HG03103 (cell line): ENCODE measurements around the gene SERPINA1.

Source experiments
- ATAC-seq: cut with Tn5 transposase; IDR thresholded peaks from one replicate; pipeline ENCODE4 v1.9.1; 2021; ENCODE audit warnings: low read depth; ENCODE audit not compliant: unreplicated experiment

The SERPINA1 gene

DNA sequence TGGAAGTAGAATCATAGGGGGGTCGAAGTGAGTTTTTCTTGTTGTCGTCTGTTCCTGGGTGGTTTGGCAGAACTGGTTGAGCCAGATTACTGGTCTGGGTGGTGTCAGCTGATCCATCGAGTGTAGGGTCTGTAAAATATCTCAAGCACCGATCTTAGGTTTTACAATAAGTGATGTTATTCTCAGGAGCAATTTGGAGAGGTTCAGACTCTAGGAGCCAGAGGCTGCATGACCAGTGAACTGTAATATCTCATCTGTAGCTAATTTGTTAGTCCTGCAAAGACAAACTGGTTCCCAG, 9.7 kb upstream of the SERPINA1 start:
- ATAC-seq = no peak

DNA sequence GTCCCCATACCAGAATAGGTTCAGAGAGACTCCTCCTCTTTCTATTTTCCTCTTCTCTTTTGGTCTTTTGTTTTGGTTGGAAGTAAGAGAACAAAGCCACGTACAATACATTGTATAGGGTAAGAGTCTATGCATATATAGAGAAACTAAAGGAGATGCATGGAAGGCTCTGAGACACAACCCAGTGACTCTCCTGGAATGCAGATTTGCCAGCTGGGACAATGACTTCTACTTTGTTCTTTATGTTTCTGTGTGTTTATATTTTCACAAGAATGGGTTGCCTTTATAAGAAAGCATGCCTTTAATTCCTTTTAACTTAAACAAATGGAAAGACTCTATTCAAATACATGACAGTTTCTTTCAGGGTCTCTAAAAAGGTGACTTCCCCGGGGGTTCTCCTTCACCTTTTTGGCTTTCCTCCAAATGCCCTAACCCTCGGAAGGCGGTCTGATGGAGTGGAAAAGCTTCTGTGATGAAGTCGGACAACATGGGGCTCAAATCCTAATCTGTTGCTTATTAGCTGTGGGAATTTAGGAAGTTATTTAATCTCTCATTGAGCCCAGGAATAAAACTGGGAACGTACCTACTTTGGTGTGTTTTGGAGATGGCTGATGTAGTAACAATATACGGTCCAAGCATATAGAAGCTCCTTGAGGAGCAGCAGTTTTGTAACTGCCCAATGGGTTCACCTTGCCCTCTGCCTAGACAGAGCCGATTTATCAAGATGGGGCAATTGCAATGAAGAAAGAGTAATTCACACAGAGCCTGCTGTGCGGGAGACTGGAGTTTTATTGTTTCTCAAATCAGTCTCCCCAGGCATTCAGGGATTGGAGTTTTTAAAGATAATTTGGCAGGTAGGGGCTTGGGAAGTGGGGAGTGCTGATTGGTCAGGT, 9.1 kb upstream of the SERPINA1 start:
- no peak for ATAC-seq

DNA sequence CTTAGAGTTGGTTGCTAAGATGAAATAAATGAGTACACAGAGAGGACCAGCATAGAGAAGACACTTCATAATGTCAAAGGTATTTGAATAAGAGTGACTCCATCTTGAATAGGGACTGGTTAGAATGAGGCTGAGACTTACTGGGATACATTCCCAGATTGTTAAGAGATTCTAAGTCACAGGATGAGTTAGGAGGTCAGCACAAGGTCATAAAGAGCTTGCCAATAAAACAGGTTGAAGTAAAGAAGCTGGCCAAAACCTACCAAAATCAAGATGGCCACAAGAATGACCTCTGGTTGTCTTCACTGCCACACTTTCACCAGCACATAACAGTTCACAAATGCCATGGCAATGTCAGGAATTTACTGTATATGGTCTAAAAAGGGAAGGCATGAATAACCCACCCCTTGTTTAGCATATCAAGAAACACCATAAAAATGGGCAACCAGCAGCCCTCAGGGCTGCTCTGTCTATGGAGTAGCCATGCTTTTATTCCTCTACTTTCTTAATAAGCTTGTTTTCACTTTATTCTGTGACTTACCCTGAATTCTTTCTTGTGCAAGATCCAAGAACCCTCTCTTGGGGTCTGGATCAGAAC, 8.3 kb upstream of the SERPINA1 start:
- no peak for ATAC-seq

DNA sequence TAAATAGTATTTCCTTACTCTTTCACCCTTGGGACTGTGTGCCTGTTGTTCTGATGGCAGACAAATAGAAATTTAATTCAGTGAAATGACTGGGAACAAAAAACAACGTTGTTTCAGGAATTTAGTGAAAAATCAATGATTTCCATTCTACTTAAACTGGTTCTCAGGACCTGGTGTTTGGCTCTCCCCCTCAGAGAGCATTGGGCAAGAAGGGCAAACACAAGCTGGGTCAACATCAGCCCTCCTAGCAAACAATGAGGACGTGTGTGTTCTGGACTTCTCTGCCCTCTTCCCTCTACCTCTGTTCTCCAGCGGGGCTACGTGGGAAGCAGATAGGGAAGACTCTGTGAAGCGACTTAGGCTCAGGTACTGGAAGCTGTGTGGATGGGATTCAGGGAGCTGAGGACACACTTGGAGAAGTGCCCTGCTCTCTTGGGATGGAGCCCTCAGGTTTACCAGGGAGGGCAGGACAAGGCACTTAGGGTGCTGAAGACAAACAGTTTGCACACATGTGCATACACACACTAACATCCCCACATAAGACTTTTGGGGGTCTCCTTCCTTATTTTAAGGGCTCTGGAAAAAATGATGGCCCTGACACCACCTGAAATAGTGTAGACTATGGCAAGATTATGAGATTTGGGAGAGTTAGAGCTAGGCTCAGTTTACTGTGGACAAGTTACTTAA, 7.6 kb upstream of the SERPINA1 start:
- ATAC-seq = no peak

DNA sequence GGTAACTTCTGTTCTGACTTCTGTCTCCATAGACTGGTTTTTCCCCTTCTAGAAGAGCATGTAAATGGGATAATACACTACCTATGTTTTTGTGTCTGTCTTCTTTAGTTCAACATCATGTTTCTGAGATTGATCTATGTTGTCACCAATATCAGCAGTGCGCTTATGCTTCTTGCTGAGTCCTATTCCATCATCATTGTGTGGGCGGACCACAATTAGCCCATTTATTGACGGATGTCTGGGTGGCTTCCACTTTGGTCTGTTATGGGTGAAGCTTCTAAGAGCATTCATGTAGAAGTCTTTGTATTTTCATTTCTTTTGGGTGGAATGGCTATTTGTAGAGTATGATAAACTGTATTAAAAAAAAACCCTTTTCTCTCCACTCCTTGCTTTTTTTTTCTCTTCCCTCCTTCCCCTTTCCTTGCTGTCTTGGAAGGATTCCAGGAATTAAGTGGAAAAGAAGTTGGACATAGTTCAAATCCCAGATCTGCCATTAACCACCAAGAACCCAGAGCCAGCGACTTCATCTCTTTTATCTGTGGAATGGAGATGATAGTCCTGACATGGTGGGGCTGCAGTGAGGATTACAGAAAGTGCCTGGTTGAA, 7.0 kb upstream of the SERPINA1 start:
- ATAC-seq = no peak

DNA sequence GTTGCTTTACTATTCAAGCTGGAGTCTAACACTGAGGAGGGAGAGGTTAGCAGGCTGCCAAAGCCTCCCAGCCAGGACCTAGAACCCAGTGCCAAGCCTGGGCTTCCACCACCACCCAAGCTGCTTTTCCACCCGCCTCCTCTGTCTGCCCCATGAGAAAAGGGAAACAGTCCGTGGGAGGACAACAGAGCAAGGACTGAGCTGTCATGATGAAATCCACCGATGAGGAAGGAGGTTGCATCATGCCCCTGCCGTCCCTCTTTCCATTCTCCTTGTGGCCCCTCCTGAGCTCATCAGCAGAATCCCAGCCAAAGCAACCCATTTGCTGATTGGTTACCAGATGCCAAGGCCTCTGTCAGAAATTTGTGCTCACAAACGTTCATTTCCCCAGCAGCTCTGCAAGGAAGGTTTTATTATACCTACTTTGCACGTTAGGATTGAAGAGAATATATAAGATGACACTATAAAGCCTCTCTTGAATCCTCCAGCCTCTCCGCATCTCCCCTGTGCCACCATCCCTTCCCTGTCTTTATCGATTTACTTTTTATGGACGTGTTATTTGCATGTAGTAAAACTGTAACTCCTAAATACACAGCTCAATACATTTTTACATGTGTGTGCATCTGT, 6.3 kb upstream of the SERPINA1 start:
- no peak for ATAC-seq

DNA sequence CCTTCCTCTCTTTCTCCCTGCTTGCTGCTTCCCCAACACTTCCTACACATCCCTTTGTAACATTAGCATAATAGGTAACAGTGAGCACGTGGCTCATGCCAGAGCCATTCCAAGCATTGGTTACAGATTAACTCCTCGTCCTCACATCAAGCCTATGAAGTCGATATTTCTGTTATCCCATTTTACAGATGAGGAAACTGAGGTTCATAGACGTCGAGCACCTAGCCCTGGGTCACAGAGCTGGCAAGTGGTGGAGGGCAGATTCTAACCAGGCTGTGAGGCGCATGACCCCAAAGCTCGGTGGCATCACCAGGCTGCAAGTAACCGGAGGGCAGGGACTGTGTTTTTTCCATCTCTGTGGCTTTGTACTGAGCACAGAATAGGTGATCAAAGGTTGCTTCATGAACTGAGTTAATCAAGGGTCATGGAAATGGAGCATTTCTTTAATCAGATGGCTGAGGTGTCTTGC, 5.7 kb upstream of the SERPINA1 start:
- ATAC-seq = no peak

DNA sequence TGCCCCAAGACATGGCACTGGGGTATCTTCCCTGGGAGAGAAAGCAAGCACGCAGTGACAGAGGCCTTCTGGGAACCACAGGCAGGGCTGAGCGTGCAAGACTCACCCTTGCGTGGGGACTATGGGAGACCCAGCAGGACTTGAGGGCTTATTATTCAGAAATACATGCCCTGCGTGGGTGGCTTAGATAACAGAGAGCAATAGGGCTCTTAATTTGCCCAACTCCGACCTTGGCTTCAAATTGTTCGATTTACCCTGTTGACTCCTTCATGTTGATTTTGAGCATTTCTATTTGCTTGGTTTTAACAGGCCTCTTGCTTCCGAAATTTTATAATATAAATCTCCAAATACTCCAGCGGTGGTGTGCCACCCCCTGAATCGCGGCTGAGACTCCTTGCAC, 5.1 kb upstream of the SERPINA1 start:
- no peak for ATAC-seq

DNA sequence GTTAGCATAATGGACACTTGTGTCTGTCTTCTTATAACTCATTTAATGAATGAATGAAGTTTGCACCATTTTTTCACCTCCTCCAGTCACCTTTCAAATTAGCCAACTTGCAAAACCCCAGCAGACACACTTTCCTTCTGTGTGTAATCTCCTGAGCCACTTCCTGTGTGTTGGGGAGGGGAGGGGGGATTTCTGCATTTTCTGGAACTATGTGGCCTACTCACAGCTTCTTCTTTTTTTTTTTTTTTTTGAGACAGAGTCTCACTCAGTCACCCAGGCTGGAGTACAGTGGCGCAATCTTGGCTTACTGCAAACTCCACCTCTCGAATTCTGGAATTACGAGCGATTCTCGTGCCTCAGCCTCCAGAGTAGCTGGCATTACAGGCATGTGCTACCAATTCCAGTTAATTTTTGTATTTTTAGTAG, 4.1 kb upstream of the SERPINA1 start:
- no peak for ATAC-seq

DNA sequence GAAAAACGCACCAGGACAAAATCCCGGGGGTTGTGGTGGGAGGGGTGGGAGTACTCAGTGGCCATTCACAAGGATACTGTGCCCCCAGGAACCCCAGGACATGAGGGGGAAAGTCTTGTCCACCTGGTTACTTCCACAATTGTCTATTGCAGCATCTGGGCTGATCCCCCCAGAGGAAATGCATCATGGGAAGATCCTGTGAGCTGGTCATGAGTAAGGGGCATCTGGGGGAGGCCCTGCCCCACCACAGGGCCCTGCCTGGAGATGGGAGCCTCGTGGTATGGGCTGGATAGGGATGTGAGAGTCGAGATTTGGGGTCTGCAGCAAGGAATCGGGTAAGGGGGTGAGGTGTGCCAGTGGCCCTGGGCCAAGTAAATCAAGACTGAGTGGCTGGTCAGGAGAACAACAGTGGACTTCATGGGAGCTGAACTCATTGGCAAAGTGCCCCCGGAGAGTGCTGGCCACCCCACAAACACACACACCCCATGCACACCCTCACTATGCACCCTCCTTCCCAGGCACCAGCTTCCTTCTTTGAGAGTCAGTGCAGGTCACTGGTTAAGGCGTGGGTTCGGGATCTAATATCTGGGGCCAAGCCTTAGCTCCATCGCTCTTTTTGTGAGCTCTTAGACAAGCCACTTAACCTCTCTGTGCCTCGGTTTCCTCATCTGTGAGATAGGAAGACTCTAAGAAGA, 3.0 kb upstream of the SERPINA1 start:
- no peak for ATAC-seq

DNA sequence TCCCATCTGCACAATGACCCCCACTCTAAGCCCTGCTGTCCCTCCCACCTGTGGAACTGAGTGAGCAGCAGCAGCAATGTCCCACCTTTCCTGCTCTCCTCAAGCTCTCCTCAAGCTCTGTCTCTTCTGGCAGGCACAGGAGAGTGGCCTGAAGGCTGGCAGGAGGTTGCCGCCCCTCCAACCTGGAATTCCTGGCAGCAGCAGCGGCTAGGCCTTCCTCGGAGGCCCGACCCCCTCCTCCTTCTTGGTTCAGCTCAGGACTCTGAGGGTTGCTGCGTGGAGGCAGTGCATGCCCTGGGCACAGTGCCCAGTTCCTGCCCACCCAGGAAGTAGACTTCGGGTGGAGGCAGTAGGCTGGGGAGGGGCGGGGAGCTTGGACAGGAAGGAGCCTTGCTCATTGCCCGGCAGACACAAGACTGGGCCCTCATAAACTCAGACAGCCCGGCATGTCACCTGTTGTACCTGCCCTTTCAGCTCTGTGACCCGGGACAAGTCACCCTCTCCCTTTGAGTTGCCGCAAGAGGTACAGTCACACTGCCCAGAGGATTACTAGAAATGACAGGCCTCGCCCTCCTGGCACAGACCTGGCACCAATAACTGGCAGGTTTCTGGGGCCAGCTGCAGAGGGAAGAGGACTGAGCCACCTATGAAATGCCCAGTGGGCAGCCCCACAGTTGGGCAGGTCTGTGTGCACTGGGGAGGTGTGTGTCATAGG, 2.1 kb upstream of the SERPINA1 start:
- ATAC-seq = no peak

DNA sequence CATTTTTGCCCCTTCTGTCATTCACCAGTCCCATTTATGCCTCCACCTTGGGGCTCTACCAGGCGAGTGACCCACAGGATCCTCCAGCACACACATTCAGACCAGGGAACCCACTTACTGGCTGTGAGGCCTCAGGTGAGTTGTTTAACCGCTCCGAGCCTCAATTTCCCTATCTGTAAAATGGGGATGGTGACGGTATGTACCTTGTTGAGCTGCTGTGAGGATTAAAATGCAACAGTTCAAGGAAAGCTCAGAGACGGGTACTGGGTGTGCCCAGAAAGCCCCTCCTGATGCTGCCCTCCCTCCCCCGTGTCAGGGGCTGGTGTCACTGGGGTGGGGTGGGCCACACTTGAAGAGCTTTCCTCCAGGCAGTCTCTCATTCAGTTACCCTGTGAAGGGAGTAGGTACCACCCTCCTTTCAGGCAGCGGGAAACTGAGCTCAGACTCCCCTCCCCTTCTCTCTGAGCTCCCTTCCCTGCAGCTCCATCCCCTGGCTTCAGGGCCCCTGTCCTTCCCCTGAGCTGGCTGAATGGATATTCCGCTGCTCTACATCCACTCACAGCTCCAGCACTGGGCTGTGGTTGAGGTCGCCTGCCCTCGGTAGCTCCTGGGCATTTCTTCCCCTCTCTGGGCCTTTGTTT, 1.4 kb upstream of the SERPINA1 start:
- ATAC-seq = no peak

DNA sequence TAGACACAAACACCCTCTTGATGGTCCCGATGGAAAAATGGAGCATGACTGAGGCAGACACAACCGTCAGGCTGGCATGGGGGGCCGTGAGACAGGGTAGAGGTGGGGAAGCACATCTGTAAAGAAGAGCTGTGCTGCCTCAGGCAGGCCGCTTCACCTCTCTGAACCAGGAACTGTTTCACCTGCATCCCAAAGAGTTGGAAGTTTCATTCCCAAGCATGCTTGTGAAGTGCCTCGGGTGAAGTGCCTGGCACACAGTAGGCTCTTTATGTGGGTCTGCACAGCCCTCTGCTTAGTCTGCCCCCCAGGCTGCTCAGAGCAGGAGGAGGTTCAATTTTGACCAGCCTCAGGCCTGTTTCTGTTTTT, 685 bp upstream of the SERPINA1 start:
- ATAC-seq = no peak

DNA sequence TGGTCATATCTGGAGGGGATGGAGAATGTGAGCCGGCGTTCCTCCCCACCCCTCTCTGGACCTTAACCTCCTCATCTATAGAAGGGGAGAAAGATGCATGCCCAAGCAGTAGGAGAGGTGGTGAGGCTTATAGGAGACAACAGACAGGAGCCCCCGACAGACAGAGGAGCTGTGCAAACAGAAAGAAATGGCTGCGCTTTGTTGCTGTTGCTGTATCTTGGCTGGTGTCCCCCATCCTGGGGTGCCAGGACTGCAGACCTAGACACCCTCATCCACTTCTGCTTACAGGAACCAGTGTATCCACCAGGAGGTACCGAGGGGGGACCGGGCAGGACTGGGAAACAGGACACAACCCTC, 397 bp downstream of the SERPINA1 start:
- no peak for ATAC-seq

DNA sequence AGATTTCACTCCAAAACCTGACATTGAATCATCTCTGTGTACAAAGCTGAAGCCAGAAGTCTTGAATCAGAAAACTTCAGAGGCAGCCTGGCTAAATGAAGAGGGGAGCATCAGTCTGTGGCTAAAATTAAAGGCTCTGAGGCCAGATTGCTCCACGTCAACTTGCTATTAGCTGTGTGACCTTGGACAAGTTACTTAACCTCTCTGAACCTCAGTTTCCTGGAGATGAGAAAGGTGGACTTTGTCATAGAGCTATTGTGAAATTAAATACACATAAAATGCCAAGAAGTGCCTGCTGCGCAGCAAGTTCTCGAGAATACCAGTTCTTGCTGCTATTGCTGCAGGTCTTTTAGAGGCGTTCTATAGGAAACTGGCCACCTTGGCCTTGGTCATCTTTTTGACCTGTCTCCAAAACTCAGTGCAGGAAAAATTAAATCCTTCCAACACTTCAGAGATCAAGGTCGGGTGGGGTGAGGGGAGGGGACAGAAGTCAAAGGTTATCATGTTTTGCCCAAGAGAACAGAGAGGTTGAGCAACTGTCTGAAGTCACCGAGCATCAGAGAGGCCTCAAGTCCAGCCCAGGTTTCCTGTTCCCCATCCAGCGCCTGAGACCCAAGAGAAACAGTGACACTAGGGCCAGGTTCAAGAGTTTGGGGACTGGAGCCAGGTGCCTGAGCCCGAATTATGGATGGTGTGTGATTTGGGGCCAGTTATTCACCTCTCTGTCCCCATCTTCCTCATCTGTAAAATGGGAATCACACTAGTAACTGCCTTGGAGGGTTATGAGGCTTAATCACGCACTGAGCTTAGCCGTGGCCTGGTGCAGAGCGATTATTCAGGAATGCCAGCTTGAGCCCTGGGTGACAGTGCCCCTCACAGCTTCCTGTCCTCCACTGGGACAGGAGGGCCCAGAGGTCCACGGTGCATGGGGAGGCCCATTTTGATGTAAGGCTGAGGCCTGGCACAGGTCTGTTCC, 1.1 kb downstream of the SERPINA1 start:
- ATAC-seq = no peak

DNA sequence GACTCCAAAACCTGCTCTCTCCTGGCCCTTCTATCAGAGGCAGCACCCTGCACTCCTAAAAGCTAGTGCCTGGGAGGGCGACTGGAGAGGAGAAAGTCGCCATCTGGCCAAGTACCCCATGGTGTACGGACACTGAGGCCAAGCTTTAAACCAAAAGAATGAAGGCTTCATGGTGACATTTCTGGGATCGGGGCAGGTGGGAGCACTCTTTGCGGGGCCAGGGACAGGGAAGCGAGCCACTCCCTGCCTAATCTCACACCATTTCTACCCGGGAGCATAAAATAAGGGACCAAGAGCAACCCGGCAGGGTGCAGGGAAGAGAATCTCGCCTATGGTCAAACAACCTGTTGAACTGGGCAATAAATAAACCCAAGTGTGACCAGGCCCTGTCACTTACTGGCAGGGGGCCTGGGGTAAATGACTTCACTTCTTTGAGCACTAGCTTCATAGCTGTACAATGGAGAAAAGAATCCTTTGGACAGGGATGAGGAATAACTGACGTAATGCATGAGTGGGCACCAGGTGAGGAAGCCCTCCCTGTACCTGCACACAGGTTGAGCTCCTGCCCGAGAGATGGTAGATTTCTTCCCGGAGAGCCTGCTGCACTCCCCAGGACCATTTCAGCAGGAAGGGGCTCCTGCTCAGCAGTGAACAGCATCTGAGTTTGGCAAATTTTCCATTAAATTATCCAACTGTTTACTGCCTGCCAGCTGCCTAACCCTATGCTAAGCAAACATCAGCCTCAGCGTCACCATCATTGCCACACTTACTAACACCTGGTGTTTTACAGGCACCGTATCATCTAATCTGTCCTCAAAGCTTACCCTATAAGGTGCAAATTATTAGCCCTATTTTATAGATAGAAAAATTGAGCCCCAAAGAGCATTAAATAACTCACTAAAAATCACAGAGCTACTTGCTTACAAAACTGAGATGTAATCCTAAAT, 2.0 kb downstream of the SERPINA1 start:
- ATAC-seq = no peak

DNA sequence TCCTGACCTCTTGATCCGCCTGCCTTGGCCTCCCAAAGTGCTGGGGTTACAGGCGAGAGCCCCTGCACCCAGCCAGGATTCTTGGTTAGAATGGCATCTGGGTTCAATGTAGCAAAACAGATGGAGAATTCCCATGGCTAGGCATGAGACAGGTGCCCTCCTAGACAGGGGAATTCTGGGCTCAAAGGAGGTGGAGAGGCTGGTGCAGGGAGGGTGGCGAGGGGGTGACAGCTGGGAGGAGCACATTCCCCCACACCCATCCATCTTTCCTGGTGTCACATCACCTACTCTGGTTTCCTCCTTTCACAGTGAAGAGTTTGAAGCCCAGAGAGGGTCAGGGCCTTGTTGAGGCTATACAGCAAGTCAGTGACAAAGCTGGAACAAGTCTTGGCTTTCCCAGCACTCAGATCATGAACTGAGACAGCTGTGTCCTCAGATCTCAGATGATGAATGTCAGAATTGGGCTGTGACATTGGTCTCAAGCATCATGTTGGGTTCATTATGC, 2.8 kb downstream of the SERPINA1 start:
- ATAC-seq = no peak
